ENCODE data around the gene BASP1.

GRCh38 chr5:17229313-17229712, 11.9 kb downstream of the BASP1 start:
- TF ChIP-seq ATF3 (IDR thresholded peaks at IDR 0.05; ENCODE audit: borderline replicate concordance, extremely low read depth, low read depth, low read length) (no peak), MTA3 (IDR thresholded peaks at IDR 0.05; ENCODE audit: borderline replicate concordance, low read length) (no peak), RAD21 (IDR thresholded peaks at IDR 0.05; ENCODE audit: insufficient read depth, low read depth, low read length) (no peak), POLR2A (IDR thresholded peaks at IDR 0.05; ENCODE audit: low read depth, low read length) (no peak), CTCF (IDR thresholded peaks at IDR 0.05 in 2 of 3, conservative IDR thresholded peaks at IDR 0.05 in 1 of 3; ENCODE audit: control insufficient read depth in 2 of 3, extremely low read depth in 1 of 3, insufficient read depth in 1 of 3, low read depth in 3 of 3, low read length in 3 of 3) (no peak), PML (IDR thresholded peaks at IDR 0.05; ENCODE audit: low read length) (no peak)
